T follicular helper cell (primary cell): ENCODE results near the gene CD226.

ENCODE experiments used
- DNase-seq: peaks from one replicate; pipeline ENCODE4 v3.0.0-alpha.2; 2020; ENCODE audit warnings: low read depth

CD226 gene

GRCh38 chr18:69814861-69815385 is 132.8 kb downstream of the CD226 start:
- no peak for DNase-seq

DNA sequence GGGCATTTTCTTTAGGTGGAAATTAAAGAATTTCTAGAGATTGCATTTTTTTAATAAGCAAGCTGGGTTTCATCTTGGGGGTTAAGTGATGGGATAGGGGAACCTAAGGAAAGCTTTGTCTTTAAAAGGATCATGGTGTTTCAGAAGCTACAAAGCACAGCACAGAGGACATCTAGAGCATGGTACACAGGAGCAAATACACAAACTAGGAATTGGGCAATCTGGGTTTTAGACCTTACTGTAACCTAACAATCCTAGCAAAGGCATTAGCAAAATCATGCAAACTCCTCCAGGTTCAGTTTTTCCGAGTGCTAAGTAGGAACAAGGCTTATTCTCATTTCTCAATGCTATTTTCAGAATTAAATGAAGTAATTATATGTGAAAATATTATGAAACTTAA is 134.1 kb downstream of the CD226 start:
- DNase-seq = no peak

DNA sequence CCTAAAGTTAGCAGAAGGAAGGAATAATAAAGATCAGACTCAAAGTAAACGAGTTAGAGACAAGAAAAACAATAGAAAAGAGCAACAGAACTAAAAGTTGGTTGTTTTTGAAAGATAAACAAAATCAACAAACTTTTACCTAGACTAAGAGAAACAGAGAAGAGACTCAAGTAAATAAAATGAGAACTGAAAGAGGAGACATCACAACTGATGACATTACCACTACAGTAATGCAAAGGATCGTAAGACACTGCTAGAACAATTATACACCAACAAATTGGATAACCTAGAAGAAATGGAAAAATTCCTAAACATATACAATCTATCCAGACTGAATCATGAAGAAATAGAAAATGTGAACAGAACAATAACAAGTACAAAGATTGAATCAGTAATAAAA is 139.3 kb downstream of the CD226 start:
- DNase-seq = no peak

DNA sequence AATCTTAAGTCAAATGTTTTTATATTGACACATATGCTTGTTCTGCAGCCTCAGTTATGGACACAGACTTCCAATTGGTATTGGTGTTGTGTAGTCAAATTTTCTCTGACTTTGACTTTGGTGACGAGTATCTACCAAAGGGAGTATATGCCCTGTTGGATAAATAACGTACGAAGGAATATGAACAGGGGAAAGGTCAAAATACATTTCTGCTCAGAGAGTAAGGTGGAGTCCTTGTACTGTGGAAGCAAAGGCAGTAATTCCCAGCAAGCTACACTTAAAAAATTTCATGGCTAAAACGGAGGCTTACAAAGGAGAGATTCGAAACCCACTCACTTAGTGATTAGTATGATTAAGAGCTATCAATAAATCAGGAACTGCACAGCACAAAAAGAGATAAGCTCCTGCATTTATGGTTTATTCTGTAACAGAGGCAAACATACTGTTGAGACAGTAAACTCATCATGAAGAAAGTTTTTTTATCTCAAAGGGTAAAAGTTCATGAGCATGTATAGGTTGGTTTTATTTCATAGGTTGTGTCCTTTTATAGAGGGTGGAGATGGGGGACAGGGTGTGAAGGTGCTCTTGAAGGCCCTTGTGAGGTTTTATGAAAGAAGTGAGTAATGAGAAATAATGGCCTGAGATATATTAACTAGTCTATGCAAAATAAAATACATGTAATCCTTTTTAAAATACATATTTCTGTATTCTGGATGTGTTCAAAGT is 142.7 kb downstream of the CD226 start:
- no peak for DNase-seq
